Measurements from ENCODE around the gene ZNF474. TPM values are rescaled to one million over a fixed set of nuclear protein-coding genes. Genes with fewer than 3 reads are reported as not detected.

Gene ZNF474
- total RNA-seq, 4 donors from 2014 or later: 0.16 TPM; not detected in 3

GRCh38 chr5:122119205-122119604, 10.1 kb upstream of the ZNF474 start:
- Histone ChIP-seq H3K27me3 (no peaks in the 10 kb centered on the region), H3K4me3 (no peak overlapping the region), H3K27ac (no peak overlapping the region), H3K4me1 (no peaks in the 10 kb centered on the region), H3K9me3 (no peaks in the 10 kb centered on the region), H3K36me3 (no peaks in the 10 kb centered on the region)
- in situ Hi-C loops (cut with MboI; ENCODE audit: low sequenced_read_pairs in 4 of 4): no loop called here
- intact Hi-C loops (cut with DNase I; ENCODE audit: low total_unique reads): no loop called here
- ATAC-seq (no peak), DNase-seq (no peak)
- TF ChIP-seq POLR2A (IDR thresholded peaks at IDR 0.05): no peak
- no peak for TF ChIP-seq CTCF (IDR thresholded peaks at IDR 0.05 in 4 of 5, conservative IDR thresholded peaks at IDR 0.05 in 1 of 5)

DNA sequence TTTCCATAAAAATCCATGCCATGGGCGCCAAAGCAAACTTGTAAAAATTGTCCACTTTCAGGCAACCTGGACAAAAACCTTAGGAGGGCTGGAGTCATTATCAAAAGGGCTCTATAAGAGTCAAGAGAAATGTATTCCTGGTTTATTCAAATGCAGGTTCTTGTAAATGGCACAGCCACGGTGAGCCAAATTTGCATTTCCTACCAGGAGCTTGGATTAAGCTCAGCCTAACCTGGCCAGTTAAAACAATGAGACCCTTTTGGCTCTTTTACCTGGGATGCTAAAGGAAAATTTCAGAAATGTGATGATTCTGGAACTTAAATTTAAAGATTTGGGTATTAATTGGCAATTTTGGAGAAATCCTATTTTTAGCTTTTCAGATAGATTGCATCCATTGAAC, 8.9 kb upstream of the ZNF474 start:
- H3K9me3 ChIP-seq: no peaks in the 10 kb centered on the region
- no peaks in the 10 kb centered on the region for H3K4me1 ChIP-seq
- TF ChIP-seq CTCF (IDR thresholded peaks at IDR 0.05 in 4 of 5, conservative IDR thresholded peaks at IDR 0.05 in 1 of 5) (no peak), POLR2A (IDR thresholded peaks at IDR 0.05) (no peak)
- no peaks in the 10 kb centered on the region for H3K36me3 ChIP-seq
- H3K27me3 ChIP-seq: no peaks in the 10 kb centered on the region
- DNase-seq (no peak), ATAC-seq (no peak)
- no peak overlapping the region for H3K27ac ChIP-seq
- intact Hi-C loops (cut with DNase I; ENCODE audit: low total_unique reads) (no loop called here), in situ Hi-C loops (cut with MboI; ENCODE audit: low sequenced_read_pairs in 4 of 4) (no loop called here)
- no peak overlapping the region for H3K4me3 ChIP-seq

DNA sequence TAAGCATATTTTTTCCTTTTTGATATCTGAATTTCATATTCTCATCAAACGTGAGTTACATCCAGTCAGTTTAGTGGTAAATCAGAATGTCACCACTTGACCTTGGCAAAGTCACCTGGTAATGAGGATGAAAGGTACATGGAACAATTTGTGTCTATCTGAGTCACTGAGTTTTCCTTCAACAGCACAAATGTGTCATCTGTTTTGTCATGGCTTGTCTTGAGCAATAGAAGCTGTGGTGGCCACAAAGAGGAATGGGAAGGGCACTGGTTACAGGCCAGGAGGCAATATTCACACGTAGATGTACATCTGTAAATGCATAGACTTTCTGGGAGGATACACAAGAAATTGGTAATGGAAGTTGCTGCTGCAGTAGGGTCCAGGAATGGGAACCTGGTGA, 8.4 kb upstream of the ZNF474 start:
- no peak for DNase-seq
- in situ Hi-C loops (cut with MboI; ENCODE audit: low sequenced_read_pairs in 4 of 4): no loop called here
- Histone ChIP-seq H3K4me3 (no peak overlapping the region), H3K4me1 (no peaks in the 10 kb centered on the region), H3K27ac (no peak overlapping the region), H3K9me3 (no peaks in the 10 kb centered on the region), H3K27me3 (no peaks in the 10 kb centered on the region), H3K36me3 (no peaks in the 10 kb centered on the region)
- TF ChIP-seq POLR2A (IDR thresholded peaks at IDR 0.05) (no peak), CTCF (IDR thresholded peaks at IDR 0.05 in 4 of 5, conservative IDR thresholded peaks at IDR 0.05 in 1 of 5) (no peak)
- intact Hi-C loops (cut with DNase I; ENCODE audit: low total_unique reads): no loop called here
- ATAC-seq: no peak

GRCh38 chr5:122121479-122122465, 7.6 kb upstream of the ZNF474 start:
- Histone ChIP-seq H3K4me3 (no peak overlapping the region), H3K27ac (no peak overlapping the region), H3K4me1 (no peaks in the 10 kb centered on the region), H3K27me3 (no peaks in the 10 kb centered on the region), H3K36me3 (no peaks in the 10 kb centered on the region), H3K9me3 (no peaks in the 10 kb centered on the region)
- DNase-seq (no peak), ATAC-seq (no peak)
- TF ChIP-seq CTCF (IDR thresholded peaks at IDR 0.05 in 4 of 5, conservative IDR thresholded peaks at IDR 0.05 in 1 of 5) (no peak), POLR2A (IDR thresholded peaks at IDR 0.05) (no peak)
- intact Hi-C loops (cut with DNase I; ENCODE audit: low total_unique reads): no loop called here
- in situ Hi-C loops (cut with MboI; ENCODE audit: low sequenced_read_pairs in 4 of 4): no loop called here
